Panc1 (cell line): ENCODE data around the gene CDH5.

Experiments used
- CTCF ChIP-seq: fragments of 450-650 bp; IDR thresholded peaks from 2 replicates; pipeline ENCODE4 v1.5.1; 2017; ENCODE audit warnings: mild to moderate bottlenecking
- POLR2AphosphoS5 ChIP-seq: IDR thresholded peaks from 2 replicates; pipeline ENCODE4 v1.6.1; 2012; ENCODE audit warnings: mild to moderate bottlenecking, low read depth, low read length, moderate library complexity
- REST ChIP-seq, 2 experiments: IDR thresholded peaks; 2 replicates each; pipeline ENCODE4 v1.6.1; 2011 to 2012; ENCODE audit warnings: low read depth in 2 of 2, control low read depth in 1 of 2, low read length in 1 of 2, mild to moderate bottlenecking in 1 of 2, moderate library complexity in 1 of 2; ENCODE audit not compliant: insufficient read depth in 1 of 2
- SIN3A ChIP-seq: IDR thresholded peaks from 2 replicates; pipeline ENCODE4 v1.6.1; 2012; ENCODE audit warnings: low read depth, mild to moderate bottlenecking, low read length, moderate library complexity, borderline replicate concordance; ENCODE audit not compliant: insufficient read depth
- TCF7L2 ChIP-seq: IDR thresholded peaks from 2 replicates; pipeline ENCODE4 v1.6.1; 2011; ENCODE audit warnings: mild to moderate bottlenecking, low read depth, low read length, inconsistent platforms

- TF ChIP-seq CTCF (no peak), POLR2AphosphoS5 (no peak), SIN3A (no peak), REST (IDR thresholded peaks at IDR 0.05; ENCODE audit: insufficient read depth in 1 of 2, low read depth in 2 of 2, low read length in 1 of 2) (no peak), TCF7L2 (no peak)
Observed at GRCh38 chr16:66363211-66363777, 3.2 kb upstream of the CDH5 start.
